HL-60/S4 treated with retinoic acid at 250 ng/mL for 4 days and 3 days (cell line): ENCODE measurements around the gene FHOD1.

Experiments
- in situ Hi-C: fragments of 300-500 bp; cut with MboI; formaldehyde crosslinking; loops from 2 replicates; pipeline ENCODE4 v1.7.0; 2022; ENCODE audit warnings: low sequenced_read_pairs

Gene FHOD1

GRCh38 chr16:67236563-67237395 lies 10.5 kb downstream of the FHOD1 start:
- in situ Hi-C loops, result no loop called here

GRCh38 chr16:67235816-67236562 lies 11.3 kb downstream of the FHOD1 start:
- in situ Hi-C loops, result no loop called here

DNA sequence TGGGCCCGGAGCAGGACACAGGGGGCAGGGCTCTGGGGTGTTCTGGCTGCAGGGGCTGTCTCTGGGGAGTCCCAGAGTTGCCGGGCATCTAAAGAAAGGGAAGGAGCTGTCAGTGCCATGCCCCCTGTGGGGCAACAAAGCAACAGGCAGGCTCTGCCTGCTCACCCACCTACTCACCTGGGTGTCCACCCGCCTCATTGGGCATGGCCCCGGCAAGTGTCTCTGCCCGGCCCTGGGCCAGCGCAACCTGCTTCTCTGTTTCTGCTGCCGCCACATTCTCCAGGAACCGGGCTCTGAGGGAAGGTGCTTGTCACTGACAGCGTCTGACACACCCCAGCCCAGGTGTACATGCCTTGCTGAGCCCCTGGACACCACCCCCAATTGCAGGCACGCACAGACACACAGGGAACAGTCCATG lies 13.1 kb downstream of the FHOD1 start:
- in situ Hi-C loops, result no loop called here

DNA sequence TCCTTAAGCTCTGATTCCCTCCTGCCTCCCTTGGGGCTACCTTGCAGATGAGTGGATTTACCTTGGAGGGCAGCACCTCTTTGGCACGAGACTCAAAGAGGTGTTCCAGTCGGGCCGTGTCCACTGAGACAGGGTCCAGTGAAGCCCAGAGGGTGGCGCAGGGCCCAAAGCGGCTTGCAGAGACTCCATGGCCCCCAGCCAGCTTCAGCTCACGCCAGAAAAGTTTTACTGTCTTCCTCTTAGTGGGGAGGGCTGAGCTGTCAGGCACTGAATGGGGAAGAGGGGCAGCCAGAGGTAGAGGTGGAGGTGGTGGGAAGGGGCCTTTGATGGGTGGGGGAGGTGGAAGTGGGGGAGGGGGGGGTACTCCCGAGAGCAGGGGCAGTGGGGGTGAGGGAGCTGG lies 13.7 kb downstream of the FHOD1 start:
- in situ Hi-C loops, result no loop called here

GRCh38 chr16:67230809-67231660 lies 16.2 kb downstream of the FHOD1 start:
- in situ Hi-C loops, result no loop called here

- in situ Hi-C loops, result no loop called here
These were observed 17.1 kb downstream of the FHOD1 start for GRCh38 chr16:67229906-67230808.

DNA sequence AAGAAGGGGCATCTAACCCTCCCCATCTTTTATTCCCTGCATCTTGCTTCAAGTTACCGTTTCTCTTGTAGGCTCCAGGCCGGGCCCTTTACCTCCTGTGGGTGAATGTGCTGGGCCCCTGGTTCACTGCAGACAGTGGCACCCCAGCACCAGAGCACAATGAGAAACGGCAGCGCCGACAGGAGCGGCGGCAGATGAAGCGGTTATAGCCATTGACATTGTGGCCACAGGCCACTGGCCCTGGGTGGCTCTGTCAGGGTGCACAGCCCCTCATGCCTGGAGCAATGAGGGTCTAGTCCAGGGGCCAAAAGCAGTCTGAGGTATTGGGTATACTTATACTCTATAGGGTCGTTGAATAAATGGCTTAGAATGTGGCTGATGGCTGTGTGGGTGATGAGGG lies 18.4 kb downstream of the FHOD1 start:
- in situ Hi-C loops, result no loop called here

DNA sequence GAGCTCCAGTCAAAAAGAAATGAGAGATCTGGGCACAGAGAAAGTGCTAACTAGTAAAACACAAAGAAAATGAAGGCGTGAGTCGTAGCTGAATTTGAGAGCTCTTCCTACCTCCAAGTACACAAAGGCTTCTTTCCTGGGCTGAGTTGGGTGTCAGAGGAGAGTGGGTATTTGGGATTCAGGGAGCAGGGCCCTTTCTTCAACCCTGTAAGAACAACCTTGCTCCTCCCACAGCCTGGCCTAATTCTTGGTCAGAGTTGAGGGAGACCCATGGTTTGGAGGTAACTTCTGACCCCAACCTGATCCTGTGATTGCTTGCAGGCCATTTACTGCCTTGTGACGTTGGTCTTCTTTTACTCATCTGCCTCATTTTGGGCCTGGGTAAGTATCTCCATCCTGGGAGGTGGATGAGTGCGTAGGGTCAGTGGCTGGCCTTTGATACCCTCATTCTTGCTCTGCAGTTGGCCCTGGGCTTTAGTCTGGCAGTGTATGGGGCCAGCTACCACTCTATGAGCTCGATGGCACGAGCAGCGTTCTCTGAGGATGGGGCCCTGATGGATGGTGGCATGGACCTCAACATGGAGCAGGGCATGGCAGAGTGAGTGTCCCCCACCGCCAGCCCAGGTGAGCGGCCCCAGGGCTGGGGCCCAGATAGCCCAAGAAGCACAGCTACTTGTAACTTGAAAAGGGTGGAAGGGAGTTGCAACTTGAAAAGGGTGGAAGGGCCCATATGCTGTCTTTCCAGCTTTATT lies 19.1 kb downstream of the FHOD1 start:
- in situ Hi-C loops, result no loop called here

- in situ Hi-C loops, result no loop called here
These were observed 19.7 kb downstream of the FHOD1 start for GRCh38 chr16:67227567-67227921.

- in situ Hi-C loops, result no loop called here
These were observed 20.3 kb downstream of the FHOD1 start, which contains the start of gene TMEM208 for GRCh38 chr16:67226804-67227566. TMEM208 (plus strand) TSS chr16:67227130; CDS start chr16:67227219, 89 bp downstream.

DNA sequence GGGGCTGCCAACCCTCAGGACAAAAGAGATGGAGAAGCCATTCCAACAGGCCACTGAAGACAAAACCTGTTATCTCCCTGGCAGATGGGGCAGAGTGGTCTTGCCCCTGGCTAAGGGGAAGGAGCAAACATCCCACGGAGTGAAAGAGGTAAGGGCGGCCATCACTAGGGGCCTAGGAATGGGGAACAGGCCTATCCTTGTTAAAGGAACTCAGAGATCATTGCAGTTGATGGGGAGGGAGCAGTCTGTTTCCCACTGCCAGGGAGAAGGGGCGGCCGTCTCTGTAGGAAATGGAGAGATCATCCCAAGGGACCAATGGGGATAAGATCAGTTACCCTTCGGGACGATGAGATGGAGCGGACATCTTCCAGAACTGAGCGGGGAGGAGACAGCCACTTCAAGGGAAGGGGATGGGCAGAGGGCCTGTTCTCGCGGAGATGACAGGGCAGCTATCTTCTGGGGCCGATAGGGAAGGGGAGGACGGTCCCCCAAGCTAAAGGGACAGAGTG lies 20.9 kb downstream of the FHOD1 start:
- in situ Hi-C loops, result no loop called here

DNA sequence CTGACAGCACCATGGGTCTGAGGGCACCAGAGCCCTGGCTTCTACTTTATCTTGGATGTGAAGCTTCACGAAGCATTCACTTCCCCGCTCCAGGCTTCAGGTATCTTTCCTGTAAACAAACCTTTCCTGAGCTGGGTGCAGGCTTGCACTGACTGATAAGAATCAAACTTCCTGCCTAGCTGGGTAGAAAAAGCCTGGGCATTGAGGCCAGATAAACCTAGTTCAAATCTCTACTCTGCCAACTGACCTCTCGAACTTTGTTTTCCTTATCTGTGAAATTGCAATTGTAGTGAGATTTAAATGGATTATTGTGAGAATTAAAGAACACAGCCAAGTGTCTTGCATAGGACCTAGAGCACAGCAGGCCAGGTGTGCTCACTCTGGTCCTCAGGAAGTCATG lies 23.3 kb downstream of the FHOD1 start:
- in situ Hi-C loops, result no loop called here

- in situ Hi-C loops, result no loop called here
These were observed 30.4 kb downstream of the FHOD1 start for GRCh38 chr16:67216612-67217490.

DNA sequence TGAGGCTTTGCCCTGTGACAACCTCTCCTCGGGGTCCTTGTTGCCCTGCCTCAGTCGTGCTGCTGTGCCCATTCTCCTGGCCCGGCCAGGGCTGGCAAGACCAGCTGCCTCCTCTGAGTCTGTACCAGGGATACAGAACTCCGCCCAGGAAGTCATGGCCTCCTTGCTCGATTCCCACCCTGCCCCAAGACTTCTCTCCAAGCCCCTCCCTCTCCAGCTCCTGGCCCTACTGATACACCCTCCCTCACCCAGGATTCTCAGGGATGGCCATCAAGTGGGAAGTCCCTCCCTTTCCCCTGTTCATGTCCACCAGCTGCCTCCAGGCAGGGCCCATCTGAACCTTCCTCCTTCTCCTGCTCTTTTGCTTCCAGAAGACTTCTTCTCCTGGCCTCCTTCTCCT lies 31.6 kb downstream of the FHOD1 start:
- in situ Hi-C loops, result no loop called here

DNA sequence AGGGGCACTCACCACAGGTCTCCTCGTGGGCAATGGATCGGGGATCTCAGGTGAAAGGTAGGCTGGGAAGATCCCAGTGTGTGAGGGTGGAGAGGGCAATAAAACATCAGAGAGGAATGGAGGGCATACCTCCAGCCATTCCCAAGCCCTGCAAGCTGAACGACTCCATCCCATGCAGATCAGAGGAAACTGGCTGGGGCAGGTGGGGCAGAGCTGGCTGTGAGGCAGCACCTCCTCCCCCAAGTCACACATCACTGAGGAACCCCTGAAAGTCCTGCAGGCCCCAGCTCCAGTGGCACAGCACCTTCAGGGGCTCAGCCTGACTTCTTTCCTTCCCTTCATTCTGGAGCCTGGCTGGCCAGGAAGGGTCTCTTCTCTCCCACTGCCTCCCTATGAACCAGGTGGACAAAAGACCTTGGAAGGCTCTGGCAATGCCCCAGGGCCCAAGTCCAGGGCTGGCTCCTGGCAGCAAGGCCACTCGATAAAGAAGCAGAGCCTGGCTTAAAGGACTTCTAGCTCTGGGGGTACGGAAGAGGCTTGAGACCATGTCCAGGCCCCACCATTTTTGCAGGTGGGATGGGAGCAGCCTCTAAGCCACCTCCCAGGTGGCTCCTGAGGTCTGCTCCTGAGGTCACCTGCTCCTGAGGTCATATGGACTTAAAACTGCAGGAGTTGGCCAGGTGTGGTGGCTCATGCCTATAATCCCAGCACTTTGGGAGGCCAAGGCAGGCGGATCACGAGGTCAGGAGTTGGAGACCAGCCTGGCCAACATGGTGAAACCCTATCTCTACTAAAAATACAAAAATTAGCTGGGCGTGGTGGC lies 33.9 kb downstream of the FHOD1 start:
- in situ Hi-C loops, result no loop called here

DNA sequence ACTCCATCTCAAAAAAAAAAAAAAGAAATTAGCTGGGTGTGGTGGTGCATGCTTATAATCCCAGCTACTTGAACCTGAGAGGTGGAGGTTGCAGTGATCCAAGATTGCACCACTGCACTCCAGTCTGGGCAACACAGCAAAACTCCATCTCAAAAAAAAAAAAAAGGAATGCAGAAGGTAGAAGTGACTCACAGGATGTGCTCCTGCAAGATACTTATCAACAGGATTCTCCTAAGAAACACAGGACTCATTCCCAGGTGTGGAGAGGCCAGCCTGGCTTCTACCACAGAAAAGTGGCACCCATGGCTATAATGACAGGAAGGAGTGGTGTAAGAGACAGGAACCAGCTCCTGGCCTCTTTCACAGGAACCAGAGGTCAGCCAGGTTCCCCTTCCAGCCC lies 34.5 kb downstream of the FHOD1 start:
- in situ Hi-C loops, result no loop called here

DNA sequence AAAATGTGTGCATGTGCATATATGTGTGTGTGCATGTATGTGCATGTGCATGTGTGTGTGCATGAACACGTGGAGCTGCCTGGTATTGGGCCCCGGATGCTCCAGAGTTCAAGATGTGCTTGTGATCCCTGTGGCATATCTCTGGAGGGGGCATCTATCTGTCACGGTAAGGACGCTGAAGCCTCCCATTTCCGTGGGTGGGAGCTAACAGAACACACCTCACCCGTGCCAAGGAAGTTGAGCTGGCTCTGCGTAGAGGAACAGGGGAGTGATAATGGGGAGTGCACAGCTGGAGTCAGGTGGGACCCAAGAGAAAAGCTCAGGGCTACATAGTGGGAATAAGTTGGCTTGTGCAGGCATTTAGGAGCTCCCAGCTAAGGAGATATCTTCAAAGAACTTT lies 35.6 kb downstream of the FHOD1 start:
- in situ Hi-C loops, result no loop called here
